Activated CD8-positive, alpha-beta memory T cell treated with anti-CD3 and anti-CD28 coated beads, Interleukin-2, amount 50 U/mL, for 1 hour (primary cell): ENCODE measurements around the gene PITPNC1.

Experiments used
- DNase-seq: peaks from one replicate; pipeline ENCODE4 v3.0.0-alpha.2; 2020; ENCODE audit errors: extremely low read depth

The PITPNC1 gene

DNA sequence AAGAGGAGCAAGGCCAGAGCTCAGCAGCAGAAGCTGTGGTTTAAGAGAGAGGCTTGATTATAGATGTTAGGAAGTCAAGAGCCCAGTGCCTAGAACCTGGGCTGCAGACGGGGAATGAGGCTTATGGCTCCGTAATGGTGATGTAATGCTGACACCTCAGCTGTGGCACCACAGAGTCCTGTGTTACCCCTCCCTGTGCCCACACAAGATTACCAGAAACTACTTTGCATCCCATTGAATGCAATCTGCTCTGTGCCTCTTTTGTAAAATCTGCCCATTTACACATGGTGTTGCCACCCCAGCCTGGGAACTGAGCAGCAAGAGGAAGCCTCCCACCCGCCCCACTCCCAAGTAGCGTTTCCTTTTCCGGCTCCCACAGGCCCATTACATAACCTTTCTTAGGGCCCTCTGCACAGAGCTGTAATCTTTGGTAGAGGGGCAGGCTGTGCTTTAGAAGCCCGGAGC is 57.0 kb downstream of the PITPNC1 start:
- DNase-seq, result peak; percentile 49

DNA sequence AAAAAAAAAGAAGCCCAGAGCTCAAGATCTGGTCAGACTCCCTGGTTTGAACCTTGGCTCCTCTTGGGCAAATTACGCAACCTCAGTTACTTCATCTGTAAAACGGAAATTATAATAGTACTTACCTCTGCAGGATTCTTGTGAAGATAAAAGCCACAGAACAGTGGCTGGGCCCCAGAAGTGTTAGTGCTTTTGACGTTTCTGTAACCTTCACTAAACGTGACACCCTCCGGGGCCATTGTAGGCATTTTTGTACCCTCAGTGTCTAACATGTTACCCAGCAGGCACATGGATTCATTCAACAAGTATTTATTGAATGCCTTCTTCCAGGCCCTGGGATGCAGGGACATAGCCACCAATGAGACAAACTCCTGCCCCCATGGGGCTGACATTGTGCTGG is 58.0 kb downstream of the PITPNC1 start:
- DNase-seq, result peak; percentile 50

DNA sequence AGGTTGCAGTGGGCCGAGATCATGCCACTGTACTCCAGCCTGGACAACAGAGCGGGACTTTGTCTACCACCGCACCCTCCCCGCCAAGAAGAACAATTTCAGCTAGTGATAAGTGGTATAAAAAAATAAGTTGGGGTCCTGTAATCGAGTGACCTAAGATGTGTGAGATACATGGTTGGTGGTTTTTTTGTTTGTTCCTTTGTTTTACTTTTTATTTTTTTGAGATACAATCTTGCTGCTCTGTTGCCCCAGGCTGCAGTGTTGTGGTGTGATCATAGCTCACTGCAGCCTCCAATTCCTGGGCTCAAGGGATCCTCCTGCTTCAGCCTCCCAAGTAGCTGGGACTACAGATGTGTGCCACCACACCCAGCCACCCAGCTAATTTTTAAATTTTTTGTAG is 58.7 kb downstream of the PITPNC1 start:
- DNase-seq, result no peak

- no peak for DNase-seq
These were observed 59.2 kb downstream of the PITPNC1 start for GRCh38 chr17:67436233-67436632.

GRCh38 chr17:67438667-67439066 is 61.6 kb downstream of the PITPNC1 start:
- no peak for DNase-seq

DNA sequence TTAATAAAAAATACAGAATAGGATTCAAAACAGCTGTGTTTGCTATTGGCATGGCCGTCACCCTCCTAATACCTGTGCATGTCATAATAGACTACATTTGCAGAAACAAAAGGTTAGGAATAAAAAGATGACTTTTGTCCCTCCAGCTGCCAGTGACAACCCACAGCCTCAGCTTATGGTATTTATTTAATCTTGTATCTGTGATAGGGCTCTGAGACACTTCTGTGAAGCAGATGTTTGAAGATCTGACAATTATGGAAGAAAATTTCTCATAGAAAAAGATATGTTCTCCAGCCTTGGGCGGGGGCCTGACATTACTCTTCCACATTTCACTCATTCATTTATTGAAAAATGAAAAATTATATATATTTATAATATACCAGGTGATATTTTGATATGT is 62.2 kb downstream of the PITPNC1 start:
- DNase-seq, result no peak

DNA sequence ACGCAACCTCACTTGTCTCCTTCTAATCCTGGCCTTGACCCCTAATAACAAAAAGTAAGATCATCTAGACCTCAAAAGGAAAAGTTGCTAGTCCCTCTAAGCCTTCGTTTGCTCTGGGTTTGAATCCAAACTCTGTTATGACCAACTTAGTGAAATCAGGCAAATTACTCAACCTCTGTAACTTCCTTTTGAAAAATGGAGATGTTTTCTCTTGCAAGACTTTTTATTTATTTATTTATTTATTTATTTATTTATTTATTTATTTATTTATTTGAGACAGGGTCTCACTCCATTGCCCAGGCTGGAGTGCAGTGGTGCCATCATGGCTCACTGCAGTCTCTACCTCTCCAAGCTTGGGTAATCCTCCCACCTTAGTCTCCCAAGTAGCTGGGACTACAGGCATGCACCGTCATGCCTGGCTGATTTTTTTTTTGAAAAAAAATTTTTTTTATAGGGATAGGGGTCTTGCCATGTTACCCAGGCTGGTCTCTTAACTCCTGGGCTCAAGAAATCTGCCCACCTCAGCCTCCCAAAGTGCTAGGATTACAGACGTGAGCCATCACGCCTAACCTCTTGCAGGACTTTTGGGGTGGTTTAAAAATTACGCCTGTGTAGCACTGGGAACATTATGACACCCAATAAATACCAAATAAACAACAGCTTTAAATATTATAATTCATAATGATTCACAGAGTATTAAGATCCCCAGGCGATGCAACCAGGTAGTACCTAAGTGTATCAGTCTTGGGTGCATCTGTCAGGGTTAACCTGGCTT is 63.4 kb downstream of the PITPNC1 start:
- no peak for DNase-seq

- DNase-seq, result peak; percentile 88
These were observed 64.2 kb downstream of the PITPNC1 start for GRCh38 chr17:67441052-67441895.

- DNase-seq, result no peak
These were observed 64.8 kb downstream of the PITPNC1 start for GRCh38 chr17:67441896-67442219.

DNA sequence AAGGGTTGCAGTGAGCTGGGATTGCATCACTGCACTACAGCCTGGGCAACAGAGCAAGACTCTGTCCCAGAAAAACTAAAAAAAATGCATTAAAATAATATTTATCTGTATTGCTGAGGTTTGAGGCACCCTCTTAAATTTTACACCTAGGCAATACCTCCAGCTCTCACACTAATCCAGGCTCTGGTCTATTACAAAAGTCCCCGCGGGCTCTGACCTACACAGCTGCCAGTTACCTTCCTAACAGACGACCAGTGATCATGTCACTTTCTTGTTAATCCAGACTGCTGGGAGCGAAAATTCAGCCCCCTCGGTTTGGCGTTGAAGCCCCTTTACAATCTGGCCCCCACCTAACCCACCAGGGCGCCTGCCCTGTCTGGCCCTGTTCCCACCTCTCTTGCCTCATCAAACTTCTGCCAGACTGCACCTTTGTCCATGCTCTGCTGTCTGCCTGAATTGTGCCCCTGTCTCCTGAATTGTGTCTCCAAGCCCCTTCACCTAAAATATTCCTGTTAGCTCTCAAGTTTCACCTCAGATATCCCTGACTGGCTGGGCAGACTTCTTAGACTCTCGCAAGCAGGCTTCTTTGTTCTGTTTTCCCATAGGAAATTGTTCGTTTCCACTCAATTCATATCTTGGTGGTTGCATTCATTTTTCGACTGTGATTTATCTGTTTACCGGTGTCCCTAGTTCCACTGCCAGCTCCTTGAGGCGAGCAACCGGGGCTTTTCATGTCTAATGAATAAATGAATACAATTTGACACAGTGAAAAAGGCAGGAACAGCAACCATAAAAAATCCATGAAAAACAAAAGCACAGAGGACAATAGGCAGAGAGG is 65.9 kb downstream of the PITPNC1 start:
- DNase-seq, result no peak

DNA sequence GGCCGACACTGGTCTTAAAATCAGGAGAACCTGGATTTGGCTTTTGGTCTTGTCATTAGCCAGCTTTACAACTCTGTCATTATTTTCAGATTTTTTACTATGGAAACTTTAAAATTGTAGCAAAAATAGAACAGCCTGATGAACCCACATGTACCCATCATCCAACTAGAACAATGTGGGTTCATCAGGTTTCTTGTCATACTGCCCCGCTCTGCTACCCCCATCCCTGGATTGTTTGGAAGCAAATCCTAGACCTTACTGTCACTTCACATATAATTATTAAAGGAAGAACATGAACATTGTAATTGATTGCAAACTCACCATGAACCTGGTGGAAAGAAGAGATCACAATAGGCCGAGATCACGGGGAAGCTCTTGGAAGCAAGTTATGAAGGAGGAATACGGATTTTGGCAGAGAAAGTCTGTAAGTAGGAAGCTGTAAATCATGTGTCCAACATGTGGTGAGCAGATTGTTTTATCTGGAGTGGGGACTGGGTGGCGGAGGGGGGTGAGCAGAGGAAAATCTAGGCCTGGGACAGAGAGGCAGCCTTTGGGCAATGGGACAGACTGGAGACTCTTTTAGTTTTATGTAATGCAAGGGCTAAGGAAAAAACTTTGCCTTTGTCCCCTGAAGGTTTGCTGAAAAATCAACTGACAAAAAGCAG is 67.0 kb downstream of the PITPNC1 start:
- DNase-seq, result no peak

DNA sequence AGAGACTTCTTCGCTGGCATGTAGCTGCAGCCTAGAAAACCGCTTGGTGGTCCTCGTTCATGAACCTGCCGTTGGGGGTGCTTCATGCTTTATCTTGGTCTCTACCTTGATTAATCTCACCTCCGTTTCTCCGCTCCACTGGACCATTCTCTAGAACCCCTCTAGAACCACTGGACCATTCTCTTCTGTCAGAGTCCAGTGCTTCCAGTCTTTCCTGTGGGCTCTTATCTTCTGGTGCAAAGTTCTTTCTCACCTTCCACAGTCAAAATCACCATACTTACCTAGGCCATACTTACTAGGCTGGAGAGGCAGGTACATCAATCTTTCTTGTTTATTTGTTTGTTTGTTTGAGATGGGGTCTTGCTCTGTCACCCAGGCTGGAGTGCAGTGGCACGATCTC is 71.4 kb downstream of the PITPNC1 start:
- no peak for DNase-seq

DNA sequence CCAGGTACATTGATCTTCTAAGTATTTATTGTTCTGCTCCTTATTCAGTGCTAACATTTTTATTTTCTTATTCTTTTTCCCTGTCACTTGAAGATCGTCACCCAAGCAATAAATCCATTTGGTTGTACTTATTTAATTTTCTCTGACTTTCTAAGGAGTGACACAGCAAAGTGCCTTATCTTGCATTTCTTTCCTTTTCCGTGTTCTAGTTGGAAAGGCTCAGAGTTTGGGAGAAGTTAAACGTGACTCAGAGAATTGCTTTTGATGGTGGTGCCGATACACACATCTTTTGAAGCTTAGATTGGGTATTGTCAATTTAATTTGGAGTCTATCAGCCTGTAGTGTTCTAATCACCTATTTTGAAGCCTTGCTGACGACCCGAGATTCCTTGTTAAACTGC is 72.0 kb downstream of the PITPNC1 start:
- no peak for DNase-seq

DNA sequence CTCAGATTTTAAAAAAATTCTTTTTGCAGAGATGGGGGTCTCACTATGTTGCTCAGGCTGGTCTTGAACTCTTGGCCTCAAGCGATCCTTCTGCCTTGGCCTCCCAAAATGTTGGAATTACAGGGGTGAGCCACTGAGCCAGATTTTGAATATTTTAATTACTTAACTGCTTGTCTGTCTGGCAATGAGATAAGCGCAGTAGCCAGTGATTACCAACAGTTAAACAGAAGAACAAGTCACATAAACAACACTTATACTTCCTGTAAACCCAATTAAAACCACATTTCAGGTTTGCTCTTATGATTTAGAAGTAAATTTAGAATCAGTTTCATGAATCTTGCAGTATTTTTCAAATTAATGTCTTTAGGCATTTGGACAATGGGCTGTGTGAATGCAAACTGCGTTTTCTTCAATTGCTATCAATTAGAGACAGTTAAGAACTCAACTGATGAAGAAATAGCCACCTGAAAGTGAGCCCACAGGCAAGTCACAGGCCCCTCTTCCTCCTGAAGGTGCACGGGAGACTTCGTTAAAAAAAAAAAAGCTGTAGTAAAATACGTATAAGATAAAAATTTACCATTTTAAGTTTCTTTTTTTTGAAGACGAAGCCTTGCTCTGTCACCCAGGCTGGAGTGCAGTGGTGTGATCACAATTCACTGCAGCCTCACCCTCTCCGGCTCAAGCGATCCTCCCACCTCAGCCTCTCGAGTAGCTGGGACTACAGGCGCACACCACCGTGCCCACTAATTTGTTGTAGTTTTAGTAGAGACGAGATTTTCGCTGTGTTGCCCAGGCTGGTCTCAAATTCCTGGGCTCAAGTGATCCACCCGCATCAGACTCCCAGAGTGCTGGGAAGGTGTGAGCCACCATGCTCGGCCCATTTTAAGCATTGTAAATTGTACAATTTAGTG is 73.0 kb downstream of the PITPNC1 start:
- no peak for DNase-seq

GRCh38 chr17:67452681-67453554 is 75.8 kb downstream of the PITPNC1 start:
- DNase-seq, result no peak

GRCh38 chr17:67456103-67456502 is 79.0 kb downstream of the PITPNC1 start:
- DNase-seq, result no peak

DNA sequence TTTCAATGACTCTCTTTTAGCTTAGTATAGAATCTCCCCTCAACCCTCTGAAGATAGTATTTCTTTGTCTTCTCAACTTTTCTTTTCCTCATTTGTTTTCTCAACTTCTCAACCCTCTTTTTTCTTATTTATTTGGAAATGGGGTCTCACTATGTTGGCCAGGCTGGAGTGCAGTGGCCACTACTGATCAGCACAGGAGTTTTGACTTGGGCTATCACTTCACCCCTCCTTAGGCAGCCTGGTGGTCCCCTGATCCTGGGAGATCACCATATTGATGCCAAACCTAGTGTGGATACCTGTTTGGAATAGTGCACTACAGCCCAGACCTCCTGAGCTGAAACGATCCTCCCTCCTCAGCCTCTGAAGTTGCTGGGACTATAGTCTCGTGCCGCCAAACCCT is 79.8 kb downstream of the PITPNC1 start:
- DNase-seq, result no peak

DNA sequence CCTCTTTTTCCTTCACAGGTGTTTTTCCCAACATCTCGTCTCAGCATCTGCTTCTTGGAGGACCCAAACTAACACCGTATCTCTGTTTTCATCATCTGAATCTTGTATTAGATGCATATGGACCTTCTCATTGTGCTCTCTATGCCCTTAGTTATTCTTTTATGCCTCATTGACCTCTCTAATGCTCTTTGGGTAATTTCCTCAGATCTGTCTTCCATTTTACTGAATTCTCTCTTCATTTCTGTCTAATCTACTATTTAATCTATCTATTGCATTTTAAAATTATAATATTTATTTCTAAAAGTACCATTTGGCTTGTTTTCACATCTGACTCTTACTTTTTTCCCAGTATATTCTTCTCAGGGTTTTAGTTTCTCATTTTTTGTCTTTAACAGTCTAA is 81.1 kb downstream of the PITPNC1 start:
- no peak for DNase-seq

DNA sequence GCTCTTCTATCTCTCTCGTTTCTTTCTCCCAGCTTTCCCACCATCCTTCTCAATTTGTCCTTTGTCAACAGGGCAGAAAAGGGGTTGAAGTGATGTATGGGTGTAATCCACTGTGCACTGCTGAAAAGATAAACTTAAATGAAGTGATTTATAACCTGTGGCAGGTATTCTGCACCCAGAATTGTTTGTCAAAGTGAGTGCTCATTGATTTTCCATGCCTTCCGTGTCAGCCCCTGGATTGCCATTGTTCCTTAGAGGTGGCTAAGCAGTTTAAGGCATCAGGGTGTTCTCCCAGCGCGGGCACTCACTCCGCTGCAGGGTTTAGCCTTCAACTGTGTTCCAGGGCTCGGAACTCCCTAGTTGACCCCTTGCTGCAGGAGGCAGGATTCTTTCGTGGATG is 82.9 kb downstream of the PITPNC1 start:
- DNase-seq, result no peak
